GM11168 (cell line): Measurements from ENCODE around the gene POLR2J3.
"Not testable (repeated sequence)": the region's sequence is repeated elsewhere in the genome, so short reads cannot be mapped to it uniquely, and the experiment has no call there.

Source experiments
- in situ Hi-C: fragments of 300-500 bp; cut with MboI; formaldehyde crosslinking; loops from one replicate; pipeline ENCODE4 v1.12.0; 2022; ENCODE audit warnings: low sequenced_read_pairs; ENCODE audit not compliant: unreplicated experiment

The POLR2J3 gene

GRCh38 chr7:102527822-102528793, 44.3 kb downstream of the POLR2J3 start:
- in situ Hi-C loops: not testable (repeated sequence)

GRCh38 chr7:102527182-102527581, 45.2 kb downstream of the POLR2J3 start:
- in situ Hi-C loops: not testable (repeated sequence)

- in situ Hi-C loops: loop anchor here (25.0 kb wide), 1 partner anchor 87 kb away; the partner anchor contains the start of gene RASA4
These were observed 47.6 kb downstream of the POLR2J3 start for GRCh38 chr7:102524803-102525202.

- in situ Hi-C loops: loop anchor here (25.0 kb wide), 1 partner anchor 92 kb away; the partner anchor contains the start of gene RASA4
These were observed 51.6 kb downstream of the POLR2J3 start for GRCh38 chr7:102520797-102521196.

GRCh38 chr7:102517550-102518147, 54.7 kb downstream of the POLR2J3 start, which contains the start of gene RASA4B:
TSS of gene RASA4B (minus strand) at chr7:102517777. CDS start at chr7:102517710, 67 bp downstream.
- in situ Hi-C loops: loop anchor here (25.0 kb wide), 1 partner anchor 95 kb away; the partner anchor contains the start of gene RASA4
